ENCODE results near the gene MYL2. TPM values are rescaled to one million over a fixed set of nuclear protein-coding genes. Genes with fewer than 3 reads are reported as not detected.

Gene MYL2
- total RNA-seq, 1 experiment from 2014 or later, result 0.39 TPM

- Histone ChIP-seq H2AFZ (ENCODE audit: low read depth, low read length, poor library complexity, severe bottlenecking) (no peak overlapping the region), H3K4me1 (ENCODE audit: control insufficient read depth in 1 of 2, insufficient read depth in 2 of 2, low read length in 2 of 2) (peaks cover 7 to 42% of the 10 kb centered on the region in 2 experiments), H3K9me3 (ENCODE audit: control insufficient read depth in 1 of 2, insufficient read depth in 1 of 2, low read depth in 1 of 2, low read length in 2 of 2) (no peaks in the 10 kb centered on the region), H3K4me3 (replicated peaks in 1 of 2; ENCODE audit: low read depth in 1 of 2, low read length in 2 of 2) (no peak overlapping the region), H3K36me3 (ENCODE audit: control insufficient read depth in 1 of 2, insufficient read depth in 2 of 2, low read length in 2 of 2) (no peaks in the 10 kb centered on the region), H3K27me3 (ENCODE audit: insufficient read depth, low read length) (no peaks in the 10 kb centered on the region), H3K9me2 (ENCODE audit: insufficient read depth) (no peaks in the 10 kb centered on the region), H4K20me1 (ENCODE audit: insufficient read depth) (no peaks in the 10 kb centered on the region), H3K4me2 (ENCODE audit: low read length) (no peak overlapping the region), H3K27ac (ENCODE audit: low read depth, low read length) (no peak overlapping the region), H3K79me2 (ENCODE audit: insufficient read depth, low read length) (no peaks in the 10 kb centered on the region), H3K9ac (ENCODE audit: low read length) (no peak overlapping the region)
- no peak for TF ChIP-seq JUND (IDR thresholded peaks at IDR 0.05)
- no peak for TF ChIP-seq ELF1 (IDR thresholded peaks at IDR 0.05; ENCODE audit: borderline replicate concordance, low read depth)
- TF ChIP-seq, protein P1, sequence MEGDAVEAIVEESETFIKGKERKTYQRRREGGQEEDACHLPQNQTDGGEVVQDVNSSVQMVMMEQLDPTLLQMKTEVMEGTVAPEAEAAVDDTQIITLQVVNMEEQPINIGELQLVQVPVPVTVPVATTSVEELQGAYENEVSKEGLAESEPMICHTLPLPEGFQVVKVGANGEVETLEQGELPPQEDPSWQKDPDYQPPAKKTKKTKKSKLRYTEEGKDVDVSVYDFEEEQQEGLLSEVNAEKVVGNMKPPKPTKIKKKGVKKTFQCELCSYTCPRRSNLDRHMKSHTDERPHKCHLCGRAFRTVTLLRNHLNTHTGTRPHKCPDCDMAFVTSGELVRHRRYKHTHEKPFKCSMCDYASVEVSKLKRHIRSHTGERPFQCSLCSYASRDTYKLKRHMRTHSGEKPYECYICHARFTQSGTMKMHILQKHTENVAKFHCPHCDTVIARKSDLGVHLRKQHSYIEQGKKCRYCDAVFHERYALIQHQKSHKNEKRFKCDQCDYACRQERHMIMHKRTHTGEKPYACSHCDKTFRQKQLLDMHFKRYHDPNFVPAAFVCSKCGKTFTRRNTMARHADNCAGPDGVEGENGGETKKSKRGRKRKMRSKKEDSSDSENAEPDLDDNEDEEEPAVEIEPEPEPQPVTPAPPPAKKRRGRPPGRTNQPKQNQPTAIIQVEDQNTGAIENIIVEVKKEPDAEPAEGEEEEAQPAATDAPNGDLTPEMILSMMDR (IDR thresholded peaks at IDR 0.05 in 2 of 3, conservative IDR thresholded peaks at IDR 0.05 in 1 of 3; ENCODE audit: borderline replicate concordance in 1 of 3, insufficient read depth in 1 of 3, low read depth in 2 of 3, low read length in 2 of 3), result no peak
- no peak for TF ChIP-seq CBX3 (IDR thresholded peaks at IDR 0.05; ENCODE audit: low read depth)
- TF ChIP-seq ZFX (IDR thresholded peaks at IDR 0.05), result no peak
- TF ChIP-seq EZH2phosphoT487 (IDR thresholded peaks at IDR 0.05; ENCODE audit: borderline replicate concordance), result no peak
- TF ChIP-seq, protein P2, sequence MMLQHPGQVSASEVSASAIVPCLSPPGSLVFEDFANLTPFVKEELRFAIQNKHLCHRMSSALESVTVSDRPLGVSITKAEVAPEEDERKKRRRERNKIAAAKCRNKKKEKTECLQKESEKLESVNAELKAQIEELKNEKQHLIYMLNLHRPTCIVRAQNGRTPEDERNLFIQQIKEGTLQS (IDR thresholded peaks at IDR 0.05), result no peak
- TF ChIP-seq, protein P3, sequence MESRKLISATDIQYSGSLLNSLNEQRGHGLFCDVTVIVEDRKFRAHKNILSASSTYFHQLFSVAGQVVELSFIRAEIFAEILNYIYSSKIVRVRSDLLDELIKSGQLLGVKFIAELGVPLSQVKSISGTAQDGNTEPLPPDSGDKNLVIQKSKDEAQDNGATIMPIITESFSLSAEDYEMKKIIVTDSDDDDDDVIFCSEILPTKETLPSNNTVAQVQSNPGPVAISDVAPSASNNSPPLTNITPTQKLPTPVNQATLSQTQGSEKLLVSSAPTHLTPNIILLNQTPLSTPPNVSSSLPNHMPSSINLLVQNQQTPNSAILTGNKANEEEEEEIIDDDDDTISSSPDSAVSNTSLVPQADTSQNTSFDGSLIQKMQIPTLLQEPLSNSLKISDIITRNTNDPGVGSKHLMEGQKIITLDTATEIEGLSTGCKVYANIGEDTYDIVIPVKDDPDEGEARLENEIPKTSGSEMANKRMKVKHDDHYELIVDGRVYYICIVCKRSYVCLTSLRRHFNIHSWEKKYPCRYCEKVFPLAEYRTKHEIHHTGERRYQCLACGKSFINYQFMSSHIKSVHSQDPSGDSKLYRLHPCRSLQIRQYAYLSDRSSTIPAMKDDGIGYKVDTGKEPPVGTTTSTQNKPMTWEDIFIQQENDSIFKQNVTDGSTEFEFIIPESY (IDR thresholded peaks at IDR 0.05; ENCODE audit: extremely low read depth, insufficient replicate concordance, low read length), result no peak
- TF ChIP-seq RAD21 (IDR thresholded peaks at IDR 0.05; ENCODE audit: low read depth), result no peak
- ATAC-seq, result no peak
- CTCF ChIA-PET, result no interaction called here
- no TSS peak for BruUV-seq (replicated peaks)
- POLR2A ChIA-PET, result no interaction called here
- intact Hi-C loops (cut with micrococcal nuclease), result no loop called here
- RAD21 ChIA-PET (ENCODE audit: low non-redundant PET in 1 of 2, low total read pairs in 2 of 2, uncharacterized antibody in 2 of 2, unreplicated experiment in 2 of 2), result no interaction called here
- DNase-seq (ENCODE audit: low read depth, low spot score), result no peak
Observed at GRCh38 chr12:110923192-110923591, 2.8 kb upstream of the MYL2 start.
